PC-3 (cell line): Measurements from ENCODE around the gene SLC12A9.

Experiments used
- CTCF ChIP-seq: fragments of 300-600 bp; sonication (generic); conservative IDR thresholded peaks from 2 replicates; pipeline ENCODE4 v1.5.1; 2017; ENCODE audit warnings: antibody characterized with exemption, low read depth, mild to moderate bottlenecking, low read length
- EZH2 ChIP-seq: fragments of 300-600 bp; sonication (generic); IDR thresholded peaks from one replicate; pipeline ENCODE4 v1.6.1; 2017; ENCODE audit warnings: antibody characterized with exemption, mild to moderate bottlenecking, low read length; ENCODE audit not compliant: unreplicated experiment
- EZH2phosphoT487 ChIP-seq: fragments of 300-600 bp; sonication (generic); IDR thresholded peaks from 2 replicates; pipeline ENCODE4 v1.6.1; 2018; ENCODE audit warnings: mild to moderate bottlenecking, antibody characterized with exemption, low read length, borderline replicate concordance

DNA sequence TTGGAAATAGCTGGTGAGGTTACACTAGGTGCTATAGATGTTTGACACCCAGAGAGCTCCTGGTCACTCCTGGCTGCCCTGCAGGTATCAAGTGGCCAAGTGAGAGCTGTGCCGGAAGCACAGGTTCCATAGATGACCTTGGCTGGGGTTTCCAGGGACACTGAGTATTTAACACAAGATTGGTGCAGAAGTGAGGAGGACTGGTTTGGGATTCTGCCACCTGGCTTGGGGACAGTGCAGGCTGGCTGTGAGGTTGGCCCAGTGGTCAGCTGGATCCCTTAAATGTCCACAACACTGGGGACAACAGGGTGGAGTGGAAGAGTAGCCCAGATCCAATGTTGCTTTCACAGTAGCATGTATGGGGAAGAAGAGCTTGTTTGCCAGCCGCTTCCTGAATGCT, 48.5 kb downstream of the SLC12A9 start:
- TF ChIP-seq CTCF (no peak), EZH2 (no peak), EZH2phosphoT487 (no peak)
